Naive thymus-derived CD4-positive, alpha-beta T cell (primary cell): ENCODE results near the gene WDR37. TPM values are rescaled to one million over a fixed set of nuclear protein-coding genes. Genes with fewer than 3 reads are reported as not detected.

Experiments used
- ATAC-seq: fragments of 150-1000 bp; cut with Tn5 transposase; 2 replicates; pipeline ENCODE4 v1.10.0; 2021; ENCODE audit warnings: mild to moderate bottlenecking, moderate library complexity
- CTCF ChIA-PET: fragments of 350-600 bp; sonication (Branson Sonifier 250); formaldehyde crosslinking; loops from one replicate; lab custom pipeline; 2021; ENCODE audit warnings: antibody characterized with exemption; lab: Charles Lee
- POLR2A ChIA-PET: fragments of 350-600 bp; sonication (Branson Sonifier 250); formaldehyde crosslinking; loops from one replicate; lab custom pipeline; 2021; ENCODE audit warnings: antibody characterized with exemption, inconsistent platforms; lab: Charles Lee
- DNase-seq, 9 donors: peaks; one replicate each; pipeline versions ENCODE4 v3.0.0 to v3.0.0-alpha.2; 2020 to 2022; ENCODE audit warnings: mixed read lengths in 1 of 9
- H3K27ac ChIP-seq: one replicate; pipeline ENCODE4 v1.7.0; 2013; ENCODE audit warnings: mild to moderate bottlenecking, low read depth, low read length, moderate library complexity
- H3K27me3 ChIP-seq, 2 donors: one replicate each; pipeline ENCODE4 v1.7.0; 2013; ENCODE audit warnings: low read length in 2 of 2, mild to moderate bottlenecking in 2 of 2, moderate library complexity in 2 of 2; ENCODE audit not compliant: control insufficient read depth in 2 of 2, insufficient read depth in 2 of 2
- H3K36me3 ChIP-seq, 3 experiments: 1 replicate in 2 of 3; 2 replicates in 1 of 3; pipeline ENCODE4 v1.7.0; 2013; ENCODE audit warnings: low read length in 3 of 3, mild to moderate bottlenecking in 3 of 3, moderate library complexity in 1 of 3; ENCODE audit not compliant: insufficient read depth in 3 of 3, control insufficient read depth in 2 of 3
- H3K4me1 ChIP-seq, 2 donors: one replicate each; pipeline ENCODE4 v1.7.0; 2013; ENCODE audit warnings: low read length in 2 of 2, mild to moderate bottlenecking in 2 of 2, moderate library complexity in 1 of 2; ENCODE audit not compliant: control insufficient read depth in 2 of 2, insufficient read depth in 2 of 2
- H3K4me3 ChIP-seq: 2 replicates; pipeline ENCODE4 v1.7.0; 2013; ENCODE audit warnings: mild to moderate bottlenecking, low read length
- H3K9me3 ChIP-seq, 3 experiments: 1 replicate in 2 of 3; 2 replicates in 1 of 3; pipeline ENCODE4 v1.7.0; 2013; ENCODE audit warnings: low read length in 3 of 3; ENCODE audit not compliant: control insufficient read depth in 2 of 3
- H3K27ac Mint-ChIP-seq, 9 donors: one replicate each; pipeline ENCODE4 v1.8.0; 2020 to 2022; ENCODE audit warnings: mixed read lengths in 9 of 9, mild to moderate bottlenecking in 8 of 9, moderate library complexity in 5 of 9, inconsistent platforms in 2 of 9
- H3K27me3 Mint-ChIP-seq, 5 donors: one replicate each; pipeline ENCODE4 v1.8.0; 2021 to 2022; ENCODE audit warnings: mixed read lengths in 5 of 5, mild to moderate bottlenecking in 1 of 5
- H3K36me3 Mint-ChIP-seq, 5 donors: one replicate each; pipeline ENCODE4 v1.8.0; 2020 to 2022; ENCODE audit warnings: mixed read lengths in 5 of 5, mild to moderate bottlenecking in 3 of 5, inconsistent platforms in 1 of 5
- H3K4me1 Mint-ChIP-seq, 7 donors: one replicate each; pipeline ENCODE4 v1.8.0; 2020 to 2022; ENCODE audit warnings: mixed read lengths in 7 of 7, mild to moderate bottlenecking in 3 of 7, inconsistent platforms in 1 of 7
- H3K4me3 Mint-ChIP-seq, 10 donors: one replicate each; pipeline ENCODE4 v1.8.0; 2020 to 2022; ENCODE audit warnings: mild to moderate bottlenecking in 10 of 10, mixed read lengths in 10 of 10, moderate library complexity in 6 of 10, inconsistent platforms in 2 of 10
- H3K9me3 Mint-ChIP-seq, 11 donors: one replicate each; pipeline ENCODE4 v1.8.0; 2020 to 2022; ENCODE audit warnings: mixed read lengths in 11 of 11, mild to moderate bottlenecking in 4 of 11, inconsistent platforms in 1 of 11, moderate library complexity in 1 of 11
- intact Hi-C, 2 donors: fragments of 100-400 bp; cut with micrococcal nuclease; formaldehyde crosslinking; loops; one replicate each; pipeline ENCODE4 v1.15.1; 2023
- polyA plus RNA-seq, 2 donors: library from polyadenylated mRNA; unstranded; fragments of 300-500 nt; fragmentation: Illumina TruSeq; gene quantifications; one replicate each; pipeline ENCODE4 v1.2.3, GENCODE V29; 2021
- total RNA-seq, 6 experiments: library from RNA in 5 of 6; stranded (reverse) in 5 of 6; gene quantifications; 1 replicate in 5 of 6; 2 replicates in 1 of 6; pipeline ENCODE4 v1.2.3 and lab custom pipeline; 2021 to 2026

The WDR37 gene
- total and polyA plus RNA-seq, 7 experiments from 2014 or later = 16.9 to 52.6 (median 35.8) TPM

DNA sequence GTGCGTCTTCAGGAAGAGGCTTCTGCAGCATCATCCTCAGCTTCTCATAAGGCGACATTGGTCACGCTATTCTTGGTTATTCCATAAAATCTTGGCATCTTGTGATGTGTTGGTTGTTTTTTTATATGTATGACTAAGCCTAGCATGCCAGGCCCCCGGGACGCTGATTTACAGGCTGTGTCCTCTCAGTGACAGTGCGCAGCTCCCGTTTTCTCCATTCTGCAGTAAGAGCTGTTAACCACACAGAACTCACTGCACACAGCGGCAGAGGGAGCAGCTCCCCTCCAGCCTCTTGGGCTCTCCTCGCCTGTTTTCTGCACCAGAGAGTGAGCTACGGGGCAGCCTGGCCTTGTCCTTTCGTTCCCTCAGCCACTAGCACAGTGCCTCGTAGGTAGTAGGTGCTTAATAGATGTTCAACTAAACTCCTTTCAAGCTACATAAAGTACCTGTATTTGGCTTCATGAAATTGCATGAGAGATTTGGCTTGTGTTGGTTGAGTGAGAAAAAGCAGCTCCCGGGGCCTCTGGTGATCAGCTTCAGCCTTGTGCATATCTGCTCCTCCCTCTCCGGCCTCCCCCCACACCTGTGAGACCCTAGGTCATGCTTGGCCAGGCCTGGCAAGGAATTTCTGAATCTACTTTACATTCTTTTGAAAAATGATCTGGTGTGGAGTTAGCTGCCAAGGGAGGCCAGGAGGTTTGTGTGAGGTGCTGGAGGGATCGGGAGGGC, 116.2 kb downstream of the WDR37 start:
- peaks cover 0 to 10% (median 8%) of the 10 kb centered on the region in 5 donors for H3K27me3 Mint-ChIP-seq
- H3K4me3 Mint-ChIP-seq = no peak overlapping the region
- H3K27ac Mint-ChIP-seq = no peak overlapping the region
- H3K4me3 ChIP-seq = no peak overlapping the region
- POLR2A ChIA-PET = no interaction called here
- H3K9me3 ChIP-seq = no peaks in the 10 kb centered on the region
- H3K4me1 ChIP-seq = no peaks in the 10 kb centered on the region
- intact Hi-C loops = no loop called here
- DNase-seq (no peak), ATAC-seq (no peak)
- H3K9me3 Mint-ChIP-seq = no peaks in the 10 kb centered on the region
- no peaks in the 10 kb centered on the region for H3K36me3 Mint-ChIP-seq
- peaks cover 0 to 2% (median 0%) of the 10 kb centered on the region in 7 donors for H3K4me1 Mint-ChIP-seq
- CTCF ChIA-PET = no interaction called here
- no peaks in the 10 kb centered on the region for H3K36me3 ChIP-seq
- H3K27me3 ChIP-seq = no peaks in the 10 kb centered on the region
- H3K27ac ChIP-seq = no peak overlapping the region

DNA sequence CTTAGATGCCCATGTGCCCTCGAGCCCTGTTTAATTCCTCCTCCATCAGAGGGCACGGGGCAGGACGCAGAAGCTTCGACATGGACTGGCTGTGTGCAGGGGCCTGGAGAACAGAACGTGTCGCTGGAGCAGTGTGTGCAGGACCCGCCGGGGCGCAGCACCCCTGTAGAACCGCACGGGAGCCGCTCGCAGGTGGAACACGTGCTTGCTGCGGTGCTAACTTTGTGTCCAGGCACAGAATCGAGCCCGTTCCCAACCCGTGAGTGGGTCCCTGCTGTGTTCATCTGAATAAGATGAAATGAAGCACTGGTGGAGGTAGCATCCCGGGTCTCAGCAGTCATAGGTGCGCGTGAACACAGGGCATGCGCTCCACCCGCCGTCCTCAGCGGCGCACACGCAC, 116.9 kb downstream of the WDR37 start:
- no peak for DNase-seq
- Histone ChIP-seq H3K4me1 (no peaks in the 10 kb centered on the region), H3K36me3 (no peaks in the 10 kb centered on the region), H3K27ac (no peak overlapping the region), H3K4me3 (no peak overlapping the region), H3K27me3 (no peaks in the 10 kb centered on the region), H3K9me3 (no peaks in the 10 kb centered on the region)
- Mint-ChIP-seq H3K9me3 (no peaks in the 10 kb centered on the region), H3K4me3 (no peak overlapping the region), H3K36me3 (no peaks in the 10 kb centered on the region), H3K4me1 (peaks cover 0 to 2% (median 0%) of the 10 kb centered on the region in 7 donors), H3K27ac (no peak overlapping the region), H3K27me3 (peaks cover 0 to 8% (median under 1%) of the 10 kb centered on the region in 5 donors)
- intact Hi-C loops = no loop called here
- ChIA-PET POLR2A (no interaction called here), CTCF (no interaction called here)
- ATAC-seq = no peak

DNA sequence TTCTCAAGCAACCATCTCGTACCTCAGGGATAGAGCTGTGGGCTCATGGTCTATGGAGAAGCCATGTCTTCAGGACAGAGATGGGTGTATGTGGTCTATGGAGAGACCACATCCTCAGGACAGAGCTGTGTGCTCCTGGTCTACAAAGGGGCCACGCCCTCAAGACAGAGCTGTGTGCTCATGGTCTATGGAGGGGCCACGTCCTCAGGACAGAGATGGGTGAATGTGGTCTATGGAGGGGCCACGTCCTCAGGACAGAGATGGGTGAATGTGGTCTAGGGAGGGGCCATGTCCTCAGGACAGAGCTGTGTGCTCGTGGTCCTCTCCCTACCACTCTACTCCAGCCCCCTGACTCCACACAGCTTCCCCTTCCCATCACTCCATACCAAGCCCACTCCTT, 117.8 kb downstream of the WDR37 start:
- CTCF ChIA-PET = no interaction called here
- no peaks in the 10 kb centered on the region for H3K36me3 Mint-ChIP-seq
- H3K4me3 Mint-ChIP-seq = no peak overlapping the region
- Histone ChIP-seq H3K27ac (no peak overlapping the region), H3K9me3 (no peaks in the 10 kb centered on the region), H3K27me3 (no peaks in the 10 kb centered on the region), H3K4me1 (no peaks in the 10 kb centered on the region), H3K36me3 (no peaks in the 10 kb centered on the region), H3K4me3 (no peak overlapping the region)
- H3K27ac Mint-ChIP-seq = no peak overlapping the region
- no peaks in the 10 kb centered on the region for H3K9me3 Mint-ChIP-seq
- DNase-seq (no peak), ATAC-seq (no peak)
- intact Hi-C loops = no loop called here
- peaks cover 0 to 2% (median 0%) of the 10 kb centered on the region in 7 donors for H3K4me1 Mint-ChIP-seq
- POLR2A ChIA-PET = no interaction called here
- peaks cover 0 to 8% (median 0%) of the 10 kb centered on the region in 5 donors for H3K27me3 Mint-ChIP-seq

DNA sequence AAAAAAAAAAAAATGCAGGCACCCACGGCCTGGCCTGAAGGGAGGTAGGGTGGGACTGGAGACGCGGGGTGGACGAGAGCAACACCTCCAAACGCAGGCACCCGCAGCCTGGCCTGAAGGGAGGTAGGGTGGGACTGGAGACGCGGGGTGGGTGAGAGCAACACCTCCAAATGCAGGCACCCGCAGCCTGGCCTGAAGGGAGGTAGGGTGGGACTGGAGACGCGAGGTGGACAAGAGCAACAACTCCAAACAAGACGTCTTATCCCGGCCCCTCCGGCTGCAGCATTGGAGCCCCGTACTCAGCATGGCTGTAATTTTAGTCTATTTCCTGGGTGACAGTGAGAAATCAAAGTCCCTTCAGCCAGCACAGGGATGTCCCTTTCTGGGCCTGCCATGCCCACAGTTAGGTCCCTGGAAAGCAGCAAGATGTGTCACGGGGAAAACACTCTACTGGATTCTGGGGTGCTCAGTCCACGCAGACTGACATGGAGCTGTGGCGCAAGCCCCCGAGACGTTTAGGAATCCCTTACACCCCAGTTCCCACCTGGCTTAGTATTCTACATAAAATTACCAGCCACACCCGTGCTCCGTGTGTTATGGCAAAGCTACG, 119.9 kb downstream of the WDR37 start:
- no peaks in the 10 kb centered on the region for H3K4me1 ChIP-seq
- Mint-ChIP-seq H3K4me3 (no peak overlapping the region), H3K4me1 (peaks cover 0 to 2% (median 0%) of the 10 kb centered on the region in 7 donors), H3K9me3 (no peaks in the 10 kb centered on the region), H3K27ac (no peak overlapping the region), H3K27me3 (peaks cover 0 to 6% (median 0%) of the 10 kb centered on the region in 5 donors), H3K36me3 (no peaks in the 10 kb centered on the region)
- no peak for ATAC-seq
- POLR2A ChIA-PET = no interaction called here
- CTCF ChIA-PET = interaction anchor here (0.6 kb wide), 1 partner anchor 151 kb away, joined by 3 read pairs; no protein-coding TSS in a partner anchor
- no peak overlapping the region for H3K27ac ChIP-seq
- no peaks in the 10 kb centered on the region for H3K9me3 ChIP-seq
- H3K36me3 ChIP-seq = no peaks in the 10 kb centered on the region
- no peaks in the 10 kb centered on the region for H3K27me3 ChIP-seq
- no peak for DNase-seq
- intact Hi-C loops = no loop called here
- no peak overlapping the region for H3K4me3 ChIP-seq

DNA sequence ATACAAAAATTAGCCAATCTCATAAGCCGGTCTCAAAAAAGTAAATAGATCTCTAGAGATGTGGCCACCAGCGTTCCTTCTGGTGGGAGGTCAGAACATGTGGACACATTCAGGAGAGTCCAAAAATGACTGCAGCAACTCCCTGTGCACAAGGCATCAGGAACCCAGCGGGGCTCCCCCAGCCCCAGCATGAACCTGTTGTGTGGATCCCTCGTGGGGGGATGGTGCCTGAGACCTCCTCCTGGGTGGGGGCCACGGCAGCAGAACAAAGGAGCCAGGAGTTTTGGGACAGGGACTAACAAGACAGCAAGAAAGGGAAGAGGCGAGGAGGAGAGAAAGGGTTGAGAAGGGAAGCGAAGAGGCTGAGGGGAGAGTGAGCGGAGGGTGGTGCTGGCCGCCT, 121.8 kb downstream of the WDR37 start:
- peaks cover 0 to 2% (median 0%) of the 10 kb centered on the region in 7 donors for H3K4me1 Mint-ChIP-seq
- no peak overlapping the region for H3K4me3 Mint-ChIP-seq
- no peaks in the 10 kb centered on the region for H3K36me3 Mint-ChIP-seq
- no peak overlapping the region for H3K4me3 ChIP-seq
- ChIA-PET CTCF (no interaction called here), POLR2A (no interaction called here)
- H3K36me3 ChIP-seq = no peaks in the 10 kb centered on the region
- H3K27me3 Mint-ChIP-seq = peaks cover 0 to 6% (median 2%) of the 10 kb centered on the region in 5 donors
- no peaks in the 10 kb centered on the region for H3K4me1 ChIP-seq
- H3K9me3 Mint-ChIP-seq = no peaks in the 10 kb centered on the region
- no peaks in the 10 kb centered on the region for H3K27me3 ChIP-seq
- DNase-seq = no peak
- H3K27ac Mint-ChIP-seq = no peak overlapping the region
- no peak for ATAC-seq
- no peaks in the 10 kb centered on the region for H3K9me3 ChIP-seq
- intact Hi-C loops = no loop called here
- no peak overlapping the region for H3K27ac ChIP-seq

DNA sequence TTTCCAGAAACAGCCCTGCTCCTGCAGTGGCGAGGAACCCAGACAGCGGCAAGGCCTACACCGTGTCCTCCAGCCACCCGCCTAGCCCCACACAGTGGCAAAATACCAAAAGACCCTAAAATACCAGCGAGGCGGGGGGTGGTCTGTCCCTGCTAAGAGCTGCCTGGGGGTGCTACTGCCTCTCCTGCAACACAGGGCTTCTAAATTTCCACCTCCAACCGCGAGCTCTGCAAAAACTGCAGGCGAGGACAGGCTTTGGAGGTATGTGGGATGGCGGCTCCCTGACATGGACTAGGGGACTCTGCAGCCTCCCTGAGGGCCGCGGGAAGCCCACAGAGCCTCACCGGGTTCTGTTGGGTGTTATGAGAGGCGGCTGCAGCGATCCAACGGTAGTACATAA, 122.3 kb downstream of the WDR37 start:
- Mint-ChIP-seq H3K4me3 (no peak overlapping the region), H3K27ac (no peak overlapping the region), H3K36me3 (no peaks in the 10 kb centered on the region), H3K9me3 (no peaks in the 10 kb centered on the region), H3K4me1 (peaks cover 0 to 2% (median 0%) of the 10 kb centered on the region in 7 donors), H3K27me3 (peaks cover 0 to 6% (median 2%) of the 10 kb centered on the region in 5 donors)
- no peaks in the 10 kb centered on the region for H3K27me3 ChIP-seq
- POLR2A ChIA-PET = no interaction called here
- no peaks in the 10 kb centered on the region for H3K4me1 ChIP-seq
- no peak for ATAC-seq
- DNase-seq = no peak
- no peaks in the 10 kb centered on the region for H3K9me3 ChIP-seq
- no peak overlapping the region for H3K27ac ChIP-seq
- CTCF ChIA-PET = no interaction called here
- intact Hi-C loops = no loop called here
- no peaks in the 10 kb centered on the region for H3K36me3 ChIP-seq
- H3K4me3 ChIP-seq = no peak overlapping the region
